Smooth muscle cell of the brain vasculature (primary cell): ENCODE data around the gene MSRB3.

Experiments
- DNase-seq: peaks from one replicate; pipeline ENCODE4 v3.0.0-alpha.2; 2012; ENCODE audit warnings: low read depth, low spot score

MSRB3 gene

GRCh38 chr12:65391711-65392110 is 113.2 kb downstream of the MSRB3 start:
- no peak for DNase-seq

- no peak for DNase-seq
Observed at GRCh38 chr12:65392491-65392890, 114.0 kb downstream of the MSRB3 start.

GRCh38 chr12:65403188-65403587 is 124.7 kb downstream of the MSRB3 start:
- no peak for DNase-seq

- no peak for DNase-seq
Observed at GRCh38 chr12:65407388-65408149, 129.1 kb downstream of the MSRB3 start.

GRCh38 chr12:65408441-65408840 is 130.0 kb downstream of the MSRB3 start:
- DNase-seq: no peak

GRCh38 chr12:65409726-65410125 is 131.2 kb downstream of the MSRB3 start:
- DNase-seq: no peak

GRCh38 chr12:65411171-65411570 is 132.7 kb downstream of the MSRB3 start:
- no peak for DNase-seq

GRCh38 chr12:65414526-65414925 is 136.0 kb downstream of the MSRB3 start:
- no peak for DNase-seq

GRCh38 chr12:65415826-65416225 is 137.3 kb downstream of the MSRB3 start:
- no peak for DNase-seq

GRCh38 chr12:65419284-65420072 is 141.0 kb downstream of the MSRB3 start:
- no peak for DNase-seq

GRCh38 chr12:65420941-65421340 is 142.5 kb downstream of the MSRB3 start:
- DNase-seq: no peak

GRCh38 chr12:65427646-65428045 is 149.2 kb downstream of the MSRB3 start:
- no peak for DNase-seq

- no peak for DNase-seq
Observed at GRCh38 chr12:65430006-65430405, 151.5 kb downstream of the MSRB3 start.

GRCh38 chr12:65430571-65431306 is 152.3 kb downstream of the MSRB3 start:
- no peak for DNase-seq

GRCh38 chr12:65432114-65432513 is 153.6 kb downstream of the MSRB3 start:
- no peak for DNase-seq

- no peak for DNase-seq
Observed at GRCh38 chr12:65432651-65433050, 154.2 kb downstream of the MSRB3 start.

- no peak for DNase-seq
Observed at GRCh38 chr12:65434737-65435136, 156.3 kb downstream of the MSRB3 start.

GRCh38 chr12:65443038-65443437 is 164.6 kb downstream of the MSRB3 start:
- DNase-seq: no peak

- DNase-seq: no peak
Observed at GRCh38 chr12:65444996-65445395, 166.5 kb downstream of the MSRB3 start.

GRCh38 chr12:65446901-65447300 is 168.4 kb downstream of the MSRB3 start:
- DNase-seq: no peak

GRCh38 chr12:65449400-65449799 is 170.9 kb downstream of the MSRB3 start:
- no peak for DNase-seq

- no peak for DNase-seq
Observed at GRCh38 chr12:65450625-65451024, 172.1 kb downstream of the MSRB3 start.
